Measurements from ENCODE around the gene ARFGEF3. TPM values are rescaled to one million over a fixed set of nuclear protein-coding genes. Genes with fewer than 3 reads are reported as not detected.

ARFGEF3 gene
- total and polyA plus RNA-seq, 2 donors (not counting 1 experiment from before 2014, with no cell fraction given), result not detected

GRCh38 chr6:138182939-138183789 lies 21.4 kb downstream of the ARFGEF3 start:
- no peaks in the 10 kb centered on the region for H3K4me1 Mint-ChIP-seq
- no peak overlapping the region for H3K4me3 Mint-ChIP-seq
- Histone ChIP-seq H3K4me3 (ENCODE audit: control extremely low read depth in 1 of 5, extremely low read depth in 1 of 5, insufficient read depth in 1 of 5, low read depth in 2 of 5, low read length in 4 of 5) (no peak overlapping the region), H3K79me2 (ENCODE audit: control insufficient read depth, insufficient read depth, low read length) (no peaks in the 10 kb centered on the region), H3K9ac (ENCODE audit: low read length) (no peak overlapping the region), H3K4me1 (ENCODE audit: control insufficient read depth in 2 of 2, insufficient read depth in 2 of 2, low read length in 2 of 2) (no peaks in the 10 kb centered on the region), H3K27me3 (replicated peaks in 1 of 4; ENCODE audit: control extremely low read depth in 1 of 4, control insufficient read depth in 3 of 4, insufficient read depth in 4 of 4, low read length in 3 of 4) (peaks cover 0 to 11% (median 7%) of the 10 kb centered on the region in 4 experiments), H3K9me3 (ENCODE audit: control extremely low read depth in 1 of 3, control insufficient read depth in 2 of 3, insufficient read depth in 1 of 3, low read length in 2 of 3) (peaks cover 3 to 6% (median 3%) of the 10 kb centered on the region in 3 donors), H4K20me1 (ENCODE audit: control insufficient read depth, insufficient read depth, low read length, poor library complexity, severe bottlenecking) (no peaks in the 10 kb centered on the region), H3K4me2 (replicated peaks; ENCODE audit: low read depth, low read length, poor library complexity, severe bottlenecking) (no peak overlapping the region), H3K36me3 (replicated peaks in 1 of 2; ENCODE audit: control extremely low read depth in 1 of 2, control insufficient read depth in 1 of 2, extremely low read depth in 1 of 2, insufficient read depth in 2 of 2, low read length in 1 of 2) (no peaks in the 10 kb centered on the region), H2AFZ (ENCODE audit: insufficient read depth, low read depth, low read length, poor library complexity, severe bottlenecking) (no peak overlapping the region), H3K27ac (ENCODE audit: low read length in 2 of 2) (no peak overlapping the region)
- H3K9me3 Mint-ChIP-seq (ENCODE audit: insufficient read depth), result peaks cover 3% of the 10 kb centered on the region
- no peak overlapping the region for H3K27ac Mint-ChIP-seq
- 76% methylated on average over 7 of the region's 8 CpGs for WGBS (ENCODE audit: insufficient coverage)
- ChIA-PET POLR2A (no interaction called here), CTCF (no interaction called here)
- intact Hi-C loops (cut with micrococcal nuclease), result no loop called here
- TF ChIP-seq EZH2 (IDR thresholded peaks at IDR 0.05; ENCODE audit: borderline replicate concordance, insufficient read depth, low read depth, low read length, poor library complexity, severe bottlenecking) (no peak), CTCF (IDR thresholded peaks at IDR 0.05) (no peak)
- peaks cover 47% of the 10 kb centered on the region for H3K27me3 Mint-ChIP-seq
- DNase-seq, result no peak
- ATAC-seq (ENCODE audit: low read depth), result no peak

DNA sequence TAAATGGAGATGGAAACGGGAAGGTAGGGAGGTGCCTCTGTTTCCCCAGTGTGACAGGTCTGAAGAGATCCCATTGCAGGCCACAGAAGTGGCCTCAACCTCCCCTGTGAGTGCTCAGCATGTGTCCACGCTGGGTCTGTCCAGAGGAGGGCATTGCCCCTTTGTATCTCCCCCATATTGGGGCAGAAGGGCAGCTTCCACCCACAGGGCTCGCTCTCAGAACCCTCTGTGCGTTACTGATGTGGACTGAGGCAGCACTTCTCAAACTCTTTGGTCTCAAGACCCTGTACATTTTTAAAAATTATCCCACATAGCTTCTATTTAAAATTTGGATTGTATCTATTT lies 22.0 kb downstream of the ARFGEF3 start:
- no peak overlapping the region for H3K27ac Mint-ChIP-seq
- no peak overlapping the region for H3K4me3 Mint-ChIP-seq
- Histone ChIP-seq H3K9me3 (ENCODE audit: control extremely low read depth in 1 of 3, control insufficient read depth in 2 of 3, insufficient read depth in 1 of 3, low read length in 2 of 3) (peaks cover 0 to 3% (median 0%) of the 10 kb centered on the region in 3 donors), H2AFZ (ENCODE audit: insufficient read depth, low read depth, low read length, poor library complexity, severe bottlenecking) (no peak overlapping the region), H3K4me2 (replicated peaks; ENCODE audit: low read depth, low read length, poor library complexity, severe bottlenecking) (no peak overlapping the region), H3K4me1 (ENCODE audit: control insufficient read depth in 2 of 2, insufficient read depth in 2 of 2, low read length in 2 of 2) (no peaks in the 10 kb centered on the region), H3K4me3 (ENCODE audit: control extremely low read depth in 1 of 5, extremely low read depth in 1 of 5, insufficient read depth in 1 of 5, low read depth in 2 of 5, low read length in 4 of 5) (no peak overlapping the region), H3K9ac (ENCODE audit: low read length) (no peak overlapping the region), H4K20me1 (ENCODE audit: control insufficient read depth, insufficient read depth, low read length, poor library complexity, severe bottlenecking) (no peaks in the 10 kb centered on the region), H3K36me3 (replicated peaks in 1 of 2; ENCODE audit: control extremely low read depth in 1 of 2, control insufficient read depth in 1 of 2, extremely low read depth in 1 of 2, insufficient read depth in 2 of 2, low read length in 1 of 2) (no peaks in the 10 kb centered on the region), H3K79me2 (ENCODE audit: control insufficient read depth, insufficient read depth, low read length) (no peaks in the 10 kb centered on the region), H3K27me3 (replicated peaks in 1 of 4; ENCODE audit: control extremely low read depth in 1 of 4, control insufficient read depth in 3 of 4, insufficient read depth in 4 of 4, low read length in 3 of 4) (peaks cover 0 to 13% (median 7%) of the 10 kb centered on the region in 4 experiments), H3K27ac (ENCODE audit: low read length in 2 of 2) (no peak overlapping the region)
- TF ChIP-seq CTCF (IDR thresholded peaks at IDR 0.05) (no peak), EZH2 (IDR thresholded peaks at IDR 0.05; ENCODE audit: borderline replicate concordance, insufficient read depth, low read depth, low read length, poor library complexity, severe bottlenecking) (no peak)
- DNase-seq (no peak), ATAC-seq (ENCODE audit: low read depth) (no peak)
- POLR2A ChIA-PET, result no interaction called here
- intact Hi-C loops (cut with micrococcal nuclease), result no loop called here
- 59% methylated on average over 2 of the region's 4 CpGs for WGBS (ENCODE audit: insufficient coverage)
- peaks cover 53% of the 10 kb centered on the region for H3K27me3 Mint-ChIP-seq
- no peaks in the 10 kb centered on the region for H3K4me1 Mint-ChIP-seq
- CTCF ChIA-PET, result no interaction called here
- no peaks in the 10 kb centered on the region for H3K9me3 Mint-ChIP-seq (ENCODE audit: insufficient read depth)
